Ovary (tissue), 3 donors: ENCODE results near the gene LRRC15.

ENCODE experiments used
- EP300 ChIP-seq: sonication (generic); formaldehyde crosslinking; IDR thresholded peaks from one replicate; pipeline ENCODE4 v1.6.1; 2017; ENCODE audit warnings: antibody characterized with exemption
- TF ChIP-seq, protein P1 (sequence below), 3 donors: fragments of 450-650 bp in 2 of 3; fragments of 200-600 bp in 1 of 3; IDR thresholded peaks; one replicate each; pipeline versions ENCODE4 v1.5.1 to v1.8.0; 2016 to 2022; ENCODE audit warnings: antibody characterized with exemption in 3 of 3, mild to moderate bottlenecking in 1 of 3
- donor health status: DM: no; HTN: no; CAD: no.

DNA sequence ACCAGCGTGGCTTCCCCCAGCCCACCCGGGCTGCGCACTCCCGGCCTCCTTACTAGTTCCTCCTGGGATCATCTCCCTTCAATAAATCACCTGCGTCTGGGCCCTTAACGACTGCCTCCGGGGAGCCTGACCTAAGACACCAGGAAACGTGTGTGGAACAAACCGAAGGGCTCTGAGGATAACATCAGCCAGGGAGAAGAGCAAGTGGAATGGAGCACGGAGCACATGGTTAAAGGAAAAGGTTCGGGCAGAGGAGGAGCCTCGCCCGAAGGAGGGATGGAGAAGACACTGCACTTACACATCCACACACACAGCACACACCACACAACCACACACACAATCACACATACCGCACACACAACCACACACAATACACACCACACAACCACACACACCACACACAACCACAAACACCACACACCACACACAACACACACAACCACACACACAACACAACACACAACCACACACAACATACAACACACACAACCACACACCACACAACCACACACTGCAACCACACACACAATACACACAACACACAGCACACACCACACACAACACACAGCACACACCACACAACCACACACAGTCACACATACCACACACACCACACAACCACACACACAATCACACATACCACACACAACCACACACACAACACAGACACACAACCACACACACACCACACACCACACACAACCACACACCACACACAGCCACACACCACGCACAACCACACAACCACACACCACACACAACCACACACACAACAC is 43.2 kb downstream of the LRRC15 start:
- no peak for TF ChIP-seq EP300
- TF ChIP-seq, protein P1, sequence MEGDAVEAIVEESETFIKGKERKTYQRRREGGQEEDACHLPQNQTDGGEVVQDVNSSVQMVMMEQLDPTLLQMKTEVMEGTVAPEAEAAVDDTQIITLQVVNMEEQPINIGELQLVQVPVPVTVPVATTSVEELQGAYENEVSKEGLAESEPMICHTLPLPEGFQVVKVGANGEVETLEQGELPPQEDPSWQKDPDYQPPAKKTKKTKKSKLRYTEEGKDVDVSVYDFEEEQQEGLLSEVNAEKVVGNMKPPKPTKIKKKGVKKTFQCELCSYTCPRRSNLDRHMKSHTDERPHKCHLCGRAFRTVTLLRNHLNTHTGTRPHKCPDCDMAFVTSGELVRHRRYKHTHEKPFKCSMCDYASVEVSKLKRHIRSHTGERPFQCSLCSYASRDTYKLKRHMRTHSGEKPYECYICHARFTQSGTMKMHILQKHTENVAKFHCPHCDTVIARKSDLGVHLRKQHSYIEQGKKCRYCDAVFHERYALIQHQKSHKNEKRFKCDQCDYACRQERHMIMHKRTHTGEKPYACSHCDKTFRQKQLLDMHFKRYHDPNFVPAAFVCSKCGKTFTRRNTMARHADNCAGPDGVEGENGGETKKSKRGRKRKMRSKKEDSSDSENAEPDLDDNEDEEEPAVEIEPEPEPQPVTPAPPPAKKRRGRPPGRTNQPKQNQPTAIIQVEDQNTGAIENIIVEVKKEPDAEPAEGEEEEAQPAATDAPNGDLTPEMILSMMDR (IDR thresholded peaks at IDR 0.05): no peak
